HCT116 (cell line): Measurements from ENCODE around the gene ERG. TPM values are rescaled to one million over a fixed set of nuclear protein-coding genes. Genes with fewer than 3 reads are reported as not detected.

Experiments
- ATAC-seq: fragments of 200-7000 bp; cut with Tn5 transposase; 2 replicates; pipeline ENCODE4 v1.9.1; 2020; ENCODE audit warnings: mild to moderate bottlenecking, moderate library complexity
- BruUV-seq: library from RNA; stranded (reverse); fragments of 400-500 nt; replicated peaks from 2 replicates; lab custom pipeline; 2021; lab: Mats Ljungman, UMichigan
- CTCF ChIA-PET: fragments of 300-600 bp; sonication (Branson Sonifier 250); formaldehyde crosslinking; loops from one replicate; lab custom pipeline; 2021; ENCODE audit warnings: antibody characterized with exemption; lab: Charles Lee
- POLR2A ChIA-PET: fragments of 300-600, 350-600 bp; sonication (Branson Sonifier 250); formaldehyde crosslinking; loops from one replicate; lab custom pipeline; 2021; ENCODE audit warnings: antibody characterized with exemption; lab: Charles Lee
- RAD21 ChIA-PET, 2 experiments: fragments of 300-600 bp; sonication (Branson Sonifier 250); formaldehyde crosslinking; loops; one replicate each; lab custom pipeline; 2023; ENCODE audit warnings: low total read pairs in 2 of 2; ENCODE audit not compliant: uncharacterized antibody in 2 of 2, unreplicated experiment in 2 of 2, low non-redundant PET in 1 of 2; lab: Charles Lee
- DNase-seq: peaks from one replicate; pipeline ENCODE4 v3.0.0-alpha.2; 2010; ENCODE audit warnings: low read depth, low spot score
- H2AFZ ChIP-seq: fragments of 200-600 bp; shearing (Covaris generic), sonication (generic); 2 replicates; pipeline ENCODE4 v1.6.1; 2017; ENCODE audit warnings: low read depth, mixed run types, mixed read lengths, antibody characterized with exemption, low read length; ENCODE audit not compliant: poor library complexity, severe bottlenecking
- H3K27ac ChIP-seq: 2 replicates; pipeline ENCODE4 v1.5.1; 2012; ENCODE audit warnings: low read depth, low read length
- H3K27me3 ChIP-seq: fragments of 200-600 bp; sonication (generic); 2 replicates; pipeline ENCODE4 v1.6.1; 2016; ENCODE audit warnings: mixed run types, low read length, mixed read lengths; ENCODE audit not compliant: insufficient read depth
- H3K36me3 ChIP-seq, 2 experiments: fragments of 200-500 bp in 1 of 2; fragments of 200-600 bp in 1 of 2; sonication (Bioruptor generic) in 1 of 2; sonication (generic) in 1 of 2; 2 replicates each; pipeline versions ENCODE4 v1.5.1 to v1.6.1; 2014 to 2016; ENCODE audit warnings: low read length in 2 of 2, inconsistent platforms in 1 of 2, mixed read lengths in 1 of 2, mixed run types in 1 of 2; ENCODE audit not compliant: insufficient read depth in 2 of 2, control insufficient read depth in 1 of 2
- H3K4me1 ChIP-seq, 2 experiments: fragments of 200-600 bp in 1 of 2; sonication (generic) in 1 of 2; 2 replicates each; pipeline versions ENCODE4 v1.5.1 to v1.6.1; 2012 to 2017; ENCODE audit warnings: low read length in 2 of 2, inconsistent platforms in 1 of 2, mild to moderate bottlenecking in 1 of 2, mixed read lengths in 1 of 2, mixed run types in 1 of 2, moderate library complexity in 1 of 2; ENCODE audit not compliant: insufficient read depth in 2 of 2, control insufficient read depth in 1 of 2
- H3K4me2 ChIP-seq: fragments of 200-600 bp; sonication (generic); 2 replicates; pipeline ENCODE4 v1.6.1; 2017; ENCODE audit warnings: mixed run types, low read length, mixed read lengths
- H3K4me3 ChIP-seq, 2 experiments: fragments of 200-600 bp in 1 of 2; sonication (generic) in 1 of 2; replicated peaks in 1 of 2; 2 replicates each; pipeline ENCODE4 v1.5.1; 2011 to 2016; ENCODE audit warnings: low read length in 2 of 2, control low read depth in 1 of 2, low read depth in 1 of 2, mild to moderate bottlenecking in 1 of 2, mixed read lengths in 1 of 2, mixed run types in 1 of 2
- H3K79me2 ChIP-seq: fragments of 200-600 bp; sonication (generic); 2 replicates; pipeline ENCODE4 v1.6.1; 2017; ENCODE audit warnings: mild to moderate bottlenecking, mixed run types, low read length, moderate library complexity, mixed read lengths; ENCODE audit not compliant: insufficient read depth
- H3K9ac ChIP-seq: fragments of 200-600 bp; sonication (generic); 2 replicates; pipeline ENCODE4 v1.6.1; 2016; ENCODE audit warnings: low read length, mixed read lengths
- H3K9me2 ChIP-seq: fragments of 200-600 bp; sonication (generic), shearing (Covaris generic); 2 replicates; pipeline ENCODE4 v1.6.1; 2017; ENCODE audit warnings: mixed run types, mild to moderate bottlenecking, moderate library complexity; ENCODE audit not compliant: insufficient read depth
- H3K9me3 ChIP-seq, 2 experiments: fragments of 200-500 bp in 1 of 2; fragments of 200-600 bp in 1 of 2; sonication (Bioruptor generic) in 1 of 2; sonication (generic) in 1 of 2; 2 replicates each; pipeline ENCODE4 v1.6.1; 2014 to 2017; ENCODE audit warnings: low read length in 2 of 2, mixed read lengths in 2 of 2, inconsistent platforms in 1 of 2, low read depth in 1 of 2, mild to moderate bottlenecking in 1 of 2, mixed run types in 1 of 2, moderate library complexity in 1 of 2; ENCODE audit not compliant: control insufficient read depth in 1 of 2, insufficient read depth in 1 of 2
- H4K20me1 ChIP-seq: fragments of 200-600 bp; sonication (generic), shearing (Covaris generic); 2 replicates; pipeline ENCODE4 v1.6.1; 2017; ENCODE audit warnings: mixed run types, mild to moderate bottlenecking, moderate library complexity; ENCODE audit not compliant: insufficient read depth
- EGR1 ChIP-seq: IDR thresholded peaks from 2 replicates; pipeline ENCODE4 v1.6.1; 2012; ENCODE audit warnings: low read depth
- ELF1 ChIP-seq: IDR thresholded peaks from 2 replicates; pipeline ENCODE4 v1.6.1; 2012; ENCODE audit warnings: low read depth, borderline replicate concordance
- EZH2 ChIP-seq: fragments of 200-600 bp; sonication (generic); IDR thresholded peaks from 2 replicates; pipeline ENCODE4 v1.6.1; 2017; ENCODE audit warnings: antibody characterized with exemption, mixed run types
- EZH2phosphoT487 ChIP-seq: fragments of 200-600 bp; IDR thresholded peaks from 2 replicates; pipeline ENCODE4 v1.6.1; 2018; ENCODE audit warnings: antibody characterized with exemption, borderline replicate concordance
- POLR2A ChIP-seq: IDR thresholded peaks from 2 replicates; pipeline ENCODE4 v1.7.0; 2011; ENCODE audit warnings: borderline replicate concordance; ENCODE audit not compliant: insufficient read depth, insufficient read length; ENCODE audit errors: extremely low read depth
- POLR2AphosphoS5 ChIP-seq: IDR thresholded peaks from 2 replicates; pipeline ENCODE4 v1.6.1; 2011; ENCODE audit warnings: mild to moderate bottlenecking, low read depth, low read length, moderate library complexity
- RAD21 ChIP-seq: IDR thresholded peaks from 2 replicates; pipeline ENCODE4 v1.6.1; 2012; ENCODE audit warnings: low read depth, mild to moderate bottlenecking
- SP1 ChIP-seq: IDR thresholded peaks from 2 replicates; pipeline ENCODE4 v1.6.1; 2012; ENCODE audit warnings: low read depth
- intact Hi-C: fragments of 100-400 bp; cut with micrococcal nuclease; formaldehyde crosslinking; loops from 2 replicates; pipeline ENCODE4 v1.10.0; 2022
- total RNA-seq: library from RNA; stranded (reverse); gene quantifications from one replicate; pipeline ENCODE4 v1.2.1, GENCODE V29; 2021; ENCODE audit not compliant: unreplicated experiment
- TF ChIP-seq, protein P1 (sequence below): IDR thresholded peaks from 2 replicates; pipeline ENCODE4 v1.6.1; 2011; ENCODE audit warnings: mild to moderate bottlenecking, low read length, moderate library complexity; ENCODE audit not compliant: insufficient replicate concordance; ENCODE audit errors: extremely low read depth
- TF ChIP-seq, protein P2 (sequence below), 3 experiments: fragments of 200-600 bp in 1 of 3; sonication (generic) in 1 of 3; IDR thresholded peaks in 2 of 3; conservative IDR thresholded peaks in 1 of 3; 2 replicates each; pipeline ENCODE4 v1.5.1; 2012 to 2017; ENCODE audit warnings: low read depth in 2 of 3, low read length in 2 of 3, antibody characterized with exemption in 1 of 3, borderline replicate concordance in 1 of 3, control low read depth in 1 of 3, mild to moderate bottlenecking in 1 of 3, mixed read lengths in 1 of 3, mixed run types in 1 of 3, moderate library complexity in 1 of 3; ENCODE audit not compliant: insufficient read depth in 1 of 3

ERG gene
- total RNA-seq, 1 experiment from 2014 or later: 0.17 TPM

DNA sequence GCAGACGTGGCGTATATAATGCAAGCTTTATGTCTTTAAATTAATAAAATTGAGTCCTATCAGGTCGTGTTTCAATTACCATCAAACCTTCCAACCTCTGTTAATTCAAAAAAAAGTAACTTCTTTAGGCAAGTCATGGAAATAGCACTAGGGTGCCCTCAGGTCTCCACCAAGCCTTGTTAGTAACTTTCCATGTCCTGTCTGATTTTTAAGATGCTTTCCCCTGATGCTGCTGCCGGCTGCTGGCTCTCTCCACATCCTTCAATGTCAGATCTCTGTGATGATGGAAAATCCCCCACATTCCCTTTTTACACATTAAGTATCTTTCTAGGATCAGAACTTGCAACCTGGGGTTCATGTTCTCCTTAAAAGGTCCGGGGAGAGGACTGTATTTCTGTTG is 3.0 kb downstream of the ERG start:
- no TSS peak for BruUV-seq
- no peak overlapping the region for H2AFZ ChIP-seq
- no peak overlapping the region for H3K4me3 ChIP-seq
- no peaks in the 10 kb centered on the region for H3K4me1 ChIP-seq
- no peaks in the 10 kb centered on the region for H4K20me1 ChIP-seq
- H3K9me2 ChIP-seq: no peaks in the 10 kb centered on the region
- H3K4me2 ChIP-seq: no peak overlapping the region
- H3K9ac ChIP-seq: no peak overlapping the region
- no peaks in the 10 kb centered on the region for H3K9me3 ChIP-seq
- no peak for ATAC-seq
- no peak for DNase-seq
- CTCF ChIA-PET: no interaction called here
- no peaks in the 10 kb centered on the region for H3K79me2 ChIP-seq
- intact Hi-C loops: no loop called here
- no peaks in the 10 kb centered on the region for H3K36me3 ChIP-seq
- TF ChIP-seq, protein P1, sequence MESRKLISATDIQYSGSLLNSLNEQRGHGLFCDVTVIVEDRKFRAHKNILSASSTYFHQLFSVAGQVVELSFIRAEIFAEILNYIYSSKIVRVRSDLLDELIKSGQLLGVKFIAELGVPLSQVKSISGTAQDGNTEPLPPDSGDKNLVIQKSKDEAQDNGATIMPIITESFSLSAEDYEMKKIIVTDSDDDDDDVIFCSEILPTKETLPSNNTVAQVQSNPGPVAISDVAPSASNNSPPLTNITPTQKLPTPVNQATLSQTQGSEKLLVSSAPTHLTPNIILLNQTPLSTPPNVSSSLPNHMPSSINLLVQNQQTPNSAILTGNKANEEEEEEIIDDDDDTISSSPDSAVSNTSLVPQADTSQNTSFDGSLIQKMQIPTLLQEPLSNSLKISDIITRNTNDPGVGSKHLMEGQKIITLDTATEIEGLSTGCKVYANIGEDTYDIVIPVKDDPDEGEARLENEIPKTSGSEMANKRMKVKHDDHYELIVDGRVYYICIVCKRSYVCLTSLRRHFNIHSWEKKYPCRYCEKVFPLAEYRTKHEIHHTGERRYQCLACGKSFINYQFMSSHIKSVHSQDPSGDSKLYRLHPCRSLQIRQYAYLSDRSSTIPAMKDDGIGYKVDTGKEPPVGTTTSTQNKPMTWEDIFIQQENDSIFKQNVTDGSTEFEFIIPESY: no peak
- no peak for TF ChIP-seq POLR2A
- TF ChIP-seq EZH2phosphoT487: no peak
- TF ChIP-seq EZH2: no peak
- no peak for TF ChIP-seq SP1
- no peak for TF ChIP-seq RAD21
- TF ChIP-seq, protein P2, sequence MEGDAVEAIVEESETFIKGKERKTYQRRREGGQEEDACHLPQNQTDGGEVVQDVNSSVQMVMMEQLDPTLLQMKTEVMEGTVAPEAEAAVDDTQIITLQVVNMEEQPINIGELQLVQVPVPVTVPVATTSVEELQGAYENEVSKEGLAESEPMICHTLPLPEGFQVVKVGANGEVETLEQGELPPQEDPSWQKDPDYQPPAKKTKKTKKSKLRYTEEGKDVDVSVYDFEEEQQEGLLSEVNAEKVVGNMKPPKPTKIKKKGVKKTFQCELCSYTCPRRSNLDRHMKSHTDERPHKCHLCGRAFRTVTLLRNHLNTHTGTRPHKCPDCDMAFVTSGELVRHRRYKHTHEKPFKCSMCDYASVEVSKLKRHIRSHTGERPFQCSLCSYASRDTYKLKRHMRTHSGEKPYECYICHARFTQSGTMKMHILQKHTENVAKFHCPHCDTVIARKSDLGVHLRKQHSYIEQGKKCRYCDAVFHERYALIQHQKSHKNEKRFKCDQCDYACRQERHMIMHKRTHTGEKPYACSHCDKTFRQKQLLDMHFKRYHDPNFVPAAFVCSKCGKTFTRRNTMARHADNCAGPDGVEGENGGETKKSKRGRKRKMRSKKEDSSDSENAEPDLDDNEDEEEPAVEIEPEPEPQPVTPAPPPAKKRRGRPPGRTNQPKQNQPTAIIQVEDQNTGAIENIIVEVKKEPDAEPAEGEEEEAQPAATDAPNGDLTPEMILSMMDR (IDR thresholded peaks at IDR 0.05 in 2 of 3, conservative IDR thresholded peaks at IDR 0.05 in 1 of 3; ENCODE audit: borderline replicate concordance in 1 of 3, insufficient read depth in 1 of 3, low read depth in 2 of 3, low read length in 2 of 3): no peak
- TF ChIP-seq POLR2AphosphoS5: no peak
- TF ChIP-seq ELF1: no peak
- TF ChIP-seq EGR1: no peak
- TF ChIP-seq, all 23 proteins: peak for 0
- ChIA-PET RAD21 (no interaction called here), POLR2A (no interaction called here)
- Histone ChIP-seq H3K27ac (no peak overlapping the region), H3K27me3 (peaks cover 53% of the 10 kb centered on the region)
